A673 (cell line): ENCODE results near the gene IGF1R. TPM values are rescaled to one million over a fixed set of nuclear protein-coding genes. Genes with fewer than 3 reads are reported as not detected.

Source experiments
- BruUV-seq: library from RNA; stranded (reverse); fragments of 400-500 nt; replicated peaks from 2 replicates; lab custom pipeline; 2021; lab: Mats Ljungman, UMichigan
- CTCF ChIA-PET: fragments of 300-600 bp; sonication (Branson Sonifier 250); formaldehyde crosslinking; loops from one replicate; lab custom pipeline; 2022; ENCODE audit warnings: antibody characterized with exemption; lab: Charles Lee
- POLR2A ChIA-PET: fragments of 300-600 bp; sonication (Branson Sonifier 250); formaldehyde crosslinking; loops from one replicate; lab custom pipeline; 2022; ENCODE audit warnings: antibody characterized with exemption; ENCODE audit not compliant: low non-redundant PET; lab: Charles Lee
- DNase-seq: peaks from one replicate; pipeline ENCODE4 v3.0.0-alpha.2; 2015; ENCODE audit warnings: low spot score
- H3K27ac ChIP-seq: fragments of 200-600 bp; sonication (generic); 2 replicates; pipeline ENCODE4 v1.5.1; 2016; ENCODE audit warnings: mixed run types, low read depth, mild to moderate bottlenecking, mixed read lengths, antibody characterized with exemption, low read length; ENCODE audit not compliant: poor library complexity, severe bottlenecking
- H3K27me3 ChIP-seq: fragments of 200-600 bp; sonication (generic); replicated peaks from 2 replicates; pipeline ENCODE4 v1.6.1; 2017; ENCODE audit warnings: mixed run types, low read depth, mild to moderate bottlenecking, mixed read lengths, antibody characterized with exemption, low read length; ENCODE audit not compliant: insufficient read depth, poor library complexity
- H3K36me3 ChIP-seq: fragments of 200-600 bp; sonication (generic); 2 replicates; pipeline ENCODE4 v1.6.1; 2016; ENCODE audit warnings: mixed run types, mild to moderate bottlenecking, mixed read lengths, antibody characterized with exemption, low read length; ENCODE audit not compliant: insufficient read depth, poor library complexity, severe bottlenecking
- H3K4me1 ChIP-seq: fragments of 200-600 bp; sonication (generic); 2 replicates; pipeline ENCODE4 v1.6.1; 2017; ENCODE audit warnings: mixed run types, mild to moderate bottlenecking, mixed read lengths, antibody characterized with exemption, low read length; ENCODE audit not compliant: insufficient read depth, poor library complexity, severe bottlenecking
- H3K4me3 ChIP-seq: fragments of 200-600 bp; sonication (generic); 2 replicates; pipeline ENCODE4 v1.5.1; 2016; ENCODE audit warnings: low read depth, mixed run types, mild to moderate bottlenecking, mixed read lengths, low read length; ENCODE audit not compliant: poor library complexity, severe bottlenecking
- H3K9me3 ChIP-seq: fragments of 200-600 bp; sonication (generic); 2 replicates; pipeline ENCODE4 v1.6.1; 2016; ENCODE audit warnings: mixed run types, low read depth, mild to moderate bottlenecking, mixed read lengths, antibody characterized with exemption, low read length; ENCODE audit not compliant: poor library complexity, severe bottlenecking
- EZH2 ChIP-seq: fragments of 200-600 bp; sonication (generic); IDR thresholded peaks from 2 replicates; pipeline ENCODE4 v1.6.1; 2017; ENCODE audit warnings: borderline replicate concordance, low read depth, mild to moderate bottlenecking, mixed read lengths, antibody characterized with exemption, low read length; ENCODE audit not compliant: poor library complexity, severe bottlenecking
- intact Hi-C: fragments of 100-400 bp; cut with micrococcal nuclease; formaldehyde crosslinking; loops from one replicate; pipeline ENCODE4 v1.10.0; 2022; ENCODE audit not compliant: unreplicated experiment
- total RNA-seq: library from RNA; stranded (reverse); gene quantifications from 2 replicates; pipeline ENCODE4 v1.2.3, GENCODE V29; 2021
- TF ChIP-seq, protein P1 (sequence below): fragments of 300-800, 200-600 bp; sonication (generic); conservative IDR thresholded peaks from 2 replicates; pipeline ENCODE4 v1.5.1; 2017; ENCODE audit warnings: low read depth, mild to moderate bottlenecking, antibody characterized with exemption, low read length, moderate library complexity, mixed read lengths

IGF1R gene
- total RNA-seq, 1 experiment from 2014 or later = 34.9 TPM

DNA sequence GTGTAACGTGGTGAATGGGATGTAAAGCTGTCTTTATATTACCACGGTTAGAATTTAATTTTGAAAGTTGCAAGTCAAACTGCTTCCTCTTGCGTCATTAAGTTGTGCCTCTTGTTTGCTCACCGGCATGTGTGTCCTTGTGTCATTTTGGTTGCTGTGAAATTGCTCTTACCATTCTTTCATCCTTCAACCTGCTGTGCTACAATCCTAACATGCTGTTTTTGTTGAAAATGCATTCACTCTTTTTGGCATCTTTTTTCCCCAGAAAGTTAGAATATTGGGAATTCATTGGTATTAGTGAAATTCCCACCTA, 194.6 kb downstream of the IGF1R start:
- intact Hi-C loops = no loop called here
- Histone ChIP-seq H3K4me3 (no peak overlapping the region), H3K9me3 (no peaks in the 10 kb centered on the region), H3K27ac (peak overlapping the region; percentile 55), H3K4me1 (peaks cover 42% of the 10 kb centered on the region), H3K27me3 (no peaks in the 10 kb centered on the region), H3K36me3 (no peaks in the 10 kb centered on the region)
- DNase-seq = no peak
- BruUV-seq = no TSS peak
- TF ChIP-seq, protein P1, sequence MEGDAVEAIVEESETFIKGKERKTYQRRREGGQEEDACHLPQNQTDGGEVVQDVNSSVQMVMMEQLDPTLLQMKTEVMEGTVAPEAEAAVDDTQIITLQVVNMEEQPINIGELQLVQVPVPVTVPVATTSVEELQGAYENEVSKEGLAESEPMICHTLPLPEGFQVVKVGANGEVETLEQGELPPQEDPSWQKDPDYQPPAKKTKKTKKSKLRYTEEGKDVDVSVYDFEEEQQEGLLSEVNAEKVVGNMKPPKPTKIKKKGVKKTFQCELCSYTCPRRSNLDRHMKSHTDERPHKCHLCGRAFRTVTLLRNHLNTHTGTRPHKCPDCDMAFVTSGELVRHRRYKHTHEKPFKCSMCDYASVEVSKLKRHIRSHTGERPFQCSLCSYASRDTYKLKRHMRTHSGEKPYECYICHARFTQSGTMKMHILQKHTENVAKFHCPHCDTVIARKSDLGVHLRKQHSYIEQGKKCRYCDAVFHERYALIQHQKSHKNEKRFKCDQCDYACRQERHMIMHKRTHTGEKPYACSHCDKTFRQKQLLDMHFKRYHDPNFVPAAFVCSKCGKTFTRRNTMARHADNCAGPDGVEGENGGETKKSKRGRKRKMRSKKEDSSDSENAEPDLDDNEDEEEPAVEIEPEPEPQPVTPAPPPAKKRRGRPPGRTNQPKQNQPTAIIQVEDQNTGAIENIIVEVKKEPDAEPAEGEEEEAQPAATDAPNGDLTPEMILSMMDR = no peak
- no peak for TF ChIP-seq EZH2
- CTCF ChIA-PET = no interaction called here
- POLR2A ChIA-PET = no interaction called here

DNA sequence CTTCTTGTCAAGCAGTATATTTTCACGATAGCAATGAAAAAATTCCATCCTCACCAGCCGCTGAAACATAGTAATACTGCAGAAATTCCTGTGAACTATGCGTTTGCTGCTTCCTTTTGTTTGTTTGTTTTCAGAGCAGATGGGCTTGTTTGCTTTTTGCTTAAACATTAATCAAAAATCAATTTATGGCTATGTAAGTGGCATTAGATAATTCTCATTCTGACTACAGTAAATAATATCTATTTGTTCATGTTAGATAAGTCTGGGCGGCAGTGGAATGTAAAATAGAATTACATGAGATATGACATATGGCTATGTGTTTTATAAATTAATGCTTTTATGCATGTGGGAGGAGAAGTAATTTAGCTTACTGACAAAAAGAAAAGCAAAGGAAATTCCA, 195.5 kb downstream of the IGF1R start:
- intact Hi-C loops = no loop called here
- H3K27me3 ChIP-seq = no peaks in the 10 kb centered on the region
- no peaks in the 10 kb centered on the region for H3K9me3 ChIP-seq
- ChIA-PET CTCF (interaction anchor here (0.7 kb wide), 1 partner anchor 113 kb away, joined by 5 read pairs; no protein-coding TSS in a partner anchor), POLR2A (interaction anchor here (0.8 kb wide), 1 partner anchor 630 kb away, joined by 3 read pairs; no protein-coding TSS in a partner anchor)
- peaks cover 42% of the 10 kb centered on the region for H3K4me1 ChIP-seq
- H3K36me3 ChIP-seq = no peaks in the 10 kb centered on the region
- DNase-seq = no peak
- TF ChIP-seq EZH2 = no peak
- TF ChIP-seq, protein P1 = no peak
- H3K27ac ChIP-seq = peak overlapping the region; percentile 77
- no peak overlapping the region for H3K4me3 ChIP-seq
- BruUV-seq = no TSS peak

DNA sequence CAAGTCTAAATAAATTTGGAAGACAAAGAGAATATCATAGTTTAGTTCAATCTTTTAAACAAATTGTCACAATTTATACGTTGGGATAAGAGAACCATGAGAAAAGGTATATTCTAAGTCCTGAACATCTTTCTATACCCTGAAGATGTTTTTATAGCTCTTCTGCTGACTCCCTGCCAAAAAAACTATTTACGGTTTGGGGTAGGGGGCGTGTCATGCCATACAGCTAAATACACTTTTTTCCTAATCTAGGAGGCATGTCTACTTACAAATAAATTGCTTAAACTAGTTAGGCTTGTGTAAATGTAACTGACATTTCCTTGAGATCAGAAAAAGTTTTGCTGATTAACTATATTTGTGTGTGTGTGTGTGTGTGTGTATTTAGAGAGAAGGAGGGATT, 195.9 kb downstream of the IGF1R start:
- intact Hi-C loops = no loop called here
- Histone ChIP-seq H3K9me3 (no peaks in the 10 kb centered on the region), H3K4me1 (peaks cover 42% of the 10 kb centered on the region), H3K4me3 (no peak overlapping the region), H3K27ac (peak overlapping the region; percentile 77), H3K27me3 (no peaks in the 10 kb centered on the region), H3K36me3 (no peaks in the 10 kb centered on the region)
- TF ChIP-seq, protein P1 = no peak
- TF ChIP-seq EZH2 = no peak
- peak; percentile 57 for DNase-seq
- POLR2A ChIA-PET = interaction anchor here (0.8 kb wide), 1 partner anchor 630 kb away, joined by 3 read pairs; no protein-coding TSS in a partner anchor
- CTCF ChIA-PET = interaction anchor here (0.7 kb wide), 1 partner anchor 113 kb away, joined by 5 read pairs; no protein-coding TSS in a partner anchor
- BruUV-seq = no TSS peak
